Measurements from ENCODE around the gene SULT1C3. TPM values are rescaled to one million over a fixed set of nuclear protein-coding genes. Genes with fewer than 3 reads are reported as not detected.

The SULT1C3 gene
- not detected in 2 replicates for total RNA-seq (ENCODE audit: low replicate concordance)

GRCh38 chr2:108239786-108240185 is at the start of gene SULT1C3:
Gene SULT1C3 (plus strand): TSS chr2:108239968. CDS start chr2:108247195, 7,227 bp downstream.
- no peak for DNase-seq (ENCODE audit: low read depth)
- H3K4me3 ChIP-seq (ENCODE audit: low read depth, low read length) = no peak within 1 kb of the TSS
- TF ChIP-seq CTCF (IDR thresholded peaks at IDR 0.05; ENCODE audit: insufficient read depth, low read length) = no peak

- no peak for TF ChIP-seq CTCF (IDR thresholded peaks at IDR 0.05; ENCODE audit: insufficient read depth, low read length)
- no peak overlapping the region for H3K4me3 ChIP-seq (ENCODE audit: low read depth, low read length)
- no peak for DNase-seq (ENCODE audit: low read depth)
Observed at GRCh38 chr2:108193251-108193650, 46.5 kb upstream of the SULT1C3 start.

GRCh38 chr2:108194409-108195132 is 45.2 kb upstream of the SULT1C3 start:
- peak; percentile 17 for DNase-seq (ENCODE audit: low read depth)

GRCh38 chr2:108195133-108195439 is 44.7 kb upstream of the SULT1C3 start:
- DNase-seq (ENCODE audit: low read depth) = no peak
- no peak for TF ChIP-seq CTCF (IDR thresholded peaks at IDR 0.05; ENCODE audit: insufficient read depth, low read length)
- H3K4me3 ChIP-seq (ENCODE audit: low read depth, low read length) = no peak overlapping the region

More at GRCh38 chr2:108194409-108195132, 45.2 kb upstream of the SULT1C3 start:
- H3K4me3 ChIP-seq (ENCODE audit: low read depth, low read length) = no peak overlapping the region
- TF ChIP-seq CTCF (IDR thresholded peaks at IDR 0.05; ENCODE audit: insufficient read depth, low read length) = peak; percentile 43

GRCh38 chr2:108199726-108200125 is 40.0 kb upstream of the SULT1C3 start:
- TF ChIP-seq CTCF (IDR thresholded peaks at IDR 0.05; ENCODE audit: insufficient read depth, low read length) = no peak
- DNase-seq (ENCODE audit: low read depth) = peak; percentile 13
- H3K4me3 ChIP-seq (ENCODE audit: low read depth, low read length) = no peak overlapping the region

- no peak overlapping the region for H3K4me3 ChIP-seq (ENCODE audit: low read depth, low read length)
- no peak for TF ChIP-seq CTCF (IDR thresholded peaks at IDR 0.05; ENCODE audit: insufficient read depth, low read length)
- DNase-seq (ENCODE audit: low read depth) = no peak
Observed at GRCh38 chr2:108200569-108200968, 39.2 kb upstream of the SULT1C3 start.

GRCh38 chr2:108212671-108213070 is 27.1 kb upstream of the SULT1C3 start:
- DNase-seq (ENCODE audit: low read depth) = no peak
- no peak for TF ChIP-seq CTCF (IDR thresholded peaks at IDR 0.05; ENCODE audit: insufficient read depth, low read length)
- H3K4me3 ChIP-seq (ENCODE audit: low read depth, low read length) = no peak overlapping the region
